Right renal cortex interstitium (tissue), 3 donors: ENCODE results near the gene NUDT7. TPM values are rescaled to one million over a fixed set of nuclear protein-coding genes. Genes with fewer than 3 reads are reported as not detected.

Source experiments
- DNase-seq, 3 donors: peaks; one replicate each; pipeline ENCODE4 v3.0.0-alpha.2; 2013; ENCODE audit warnings: low read depth in 3 of 3, low spot score in 2 of 3
- polyA plus RNA-seq, 3 donors: library from polyadenylated mRNA; unstranded; fragments of 120-200 nt; gene quantifications; one replicate each; pipeline ENCODE4 v1.2.1, GENCODE V29; 2013; ENCODE audit not compliant: insufficient read length in 3 of 3

Gene NUDT7
- 10 to 100 TPM; 10.3 to 16.8 (median 10.6) TPM for polyA plus RNA-seq

GRCh38 chr16:77722309-77723107, at the start of gene NUDT7:
Gene NUDT7, plus strand, starts transcription at chr16:77722514. Its CDS starts 69 bp downstream, at chr16:77722583.
- peak; percentile 83 to 92 (median 91) for DNase-seq

- no peak for DNase-seq
Observed at GRCh38 chr16:77674888-77675287, 47.4 kb upstream of the NUDT7 start.

GRCh38 chr16:77675464-77676324, 46.6 kb upstream of the NUDT7 start:
- peak; percentile 56 to 63 (median 62) for DNase-seq

- no peak for DNase-seq
Observed at GRCh38 chr16:77677129-77677528, 45.2 kb upstream of the NUDT7 start.

- no peak for DNase-seq
Observed at GRCh38 chr16:77679391-77679790, 42.9 kb upstream of the NUDT7 start.

GRCh38 chr16:77679901-77680300, 42.4 kb upstream of the NUDT7 start:
- DNase-seq = no peak

- no peak for DNase-seq
Observed at GRCh38 chr16:77680496-77680895, 41.8 kb upstream of the NUDT7 start.

- DNase-seq = no peak
Observed at GRCh38 chr16:77682586-77682985, 39.7 kb upstream of the NUDT7 start.

GRCh38 chr16:77683397-77684180, 38.7 kb upstream of the NUDT7 start:
- no peak for DNase-seq

- DNase-seq = no peak
Observed at GRCh38 chr16:77684181-77684526, 38.2 kb upstream of the NUDT7 start.

GRCh38 chr16:77686385-77686784, 35.9 kb upstream of the NUDT7 start:
- DNase-seq = no peak

- DNase-seq = no peak
Observed at GRCh38 chr16:77689971-77690370, 32.3 kb upstream of the NUDT7 start.

GRCh38 chr16:77690416-77690815, 31.9 kb upstream of the NUDT7 start:
- DNase-seq = no peak

GRCh38 chr16:77692612-77693011, 29.7 kb upstream of the NUDT7 start:
- DNase-seq = no peak

GRCh38 chr16:77696149-77696548, 26.2 kb upstream of the NUDT7 start:
- DNase-seq = no peak

- DNase-seq = no peak
Observed at GRCh38 chr16:77700846-77701245, 21.5 kb upstream of the NUDT7 start.

GRCh38 chr16:77705351-77705750, 17.0 kb upstream of the NUDT7 start:
- DNase-seq = no peak

GRCh38 chr16:77711179-77711578, 11.1 kb upstream of the NUDT7 start:
- DNase-seq = no peak

- no peak for DNase-seq
Observed at GRCh38 chr16:77711775-77712174, 10.5 kb upstream of the NUDT7 start.

- DNase-seq = no peak
Observed at GRCh38 chr16:77715145-77715544, 7.2 kb upstream of the NUDT7 start.

- no peak for DNase-seq
Observed at GRCh38 chr16:77721752-77722308, 484 bp upstream of the NUDT7 start.
